GM23338 (cell line): Measurements from ENCODE around the gene BPIFB6.

ENCODE experiments used
- EZH2 ChIP-seq: fragments of 200-600 bp; sonication (generic); IDR thresholded peaks from one replicate; pipeline ENCODE4 v1.8.0; 2017; ENCODE audit warnings: antibody characterized with exemption, mild to moderate bottlenecking, low read depth; ENCODE audit not compliant: unreplicated experiment
- EZH2phosphoT487 ChIP-seq: fragments of 200-600 bp; sonication (generic); IDR thresholded peaks from one replicate; pipeline ENCODE4 v1.8.1; 2018; ENCODE audit warnings: antibody characterized with exemption; ENCODE audit not compliant: unreplicated experiment
- JUNB ChIP-seq: IDR thresholded peaks from one replicate; pipeline ENCODE4 v1.6.1; 2016; ENCODE audit warnings: antibody characterized with exemption; ENCODE audit not compliant: unreplicated experiment
- POLR2AphosphoS5 ChIP-seq: IDR thresholded peaks from 2 replicates; pipeline ENCODE4 v1.6.1; 2016; ENCODE audit warnings: antibody characterized with exemption, low read depth
- ZNF114 ChIP-seq: fragments of 250-450 bp; sonication (Bioruptor Pico); IDR thresholded peaks from 2 replicates; pipeline ENCODE4 v1.5.0; 2020; ENCODE audit warnings: mild to moderate bottlenecking, moderate library complexity
- TF ChIP-seq, protein P1 (sequence below), 2 experiments: fragments of 200-600 bp in 1 of 2; sonication (generic) in 1 of 2; conservative IDR thresholded peaks; 2 replicates each; pipeline versions ENCODE4 v1.5.1 to v1.6.1; 2016 to 2017; ENCODE audit warnings: antibody characterized with exemption in 2 of 2, low read depth in 2 of 2, mild to moderate bottlenecking in 2 of 2, moderate library complexity in 1 of 2
- TF ChIP-seq, protein P2 (sequence below): IDR thresholded peaks from 2 replicates; pipeline ENCODE4 v1.6.1; 2016; ENCODE audit warnings: antibody characterized with exemption
- TF ChIP-seq, protein P3 (sequence below): IDR thresholded peaks from one replicate; pipeline ENCODE4 v1.6.1; 2018; ENCODE audit warnings: antibody characterized with exemption; ENCODE audit not compliant: unreplicated experiment

DNA sequence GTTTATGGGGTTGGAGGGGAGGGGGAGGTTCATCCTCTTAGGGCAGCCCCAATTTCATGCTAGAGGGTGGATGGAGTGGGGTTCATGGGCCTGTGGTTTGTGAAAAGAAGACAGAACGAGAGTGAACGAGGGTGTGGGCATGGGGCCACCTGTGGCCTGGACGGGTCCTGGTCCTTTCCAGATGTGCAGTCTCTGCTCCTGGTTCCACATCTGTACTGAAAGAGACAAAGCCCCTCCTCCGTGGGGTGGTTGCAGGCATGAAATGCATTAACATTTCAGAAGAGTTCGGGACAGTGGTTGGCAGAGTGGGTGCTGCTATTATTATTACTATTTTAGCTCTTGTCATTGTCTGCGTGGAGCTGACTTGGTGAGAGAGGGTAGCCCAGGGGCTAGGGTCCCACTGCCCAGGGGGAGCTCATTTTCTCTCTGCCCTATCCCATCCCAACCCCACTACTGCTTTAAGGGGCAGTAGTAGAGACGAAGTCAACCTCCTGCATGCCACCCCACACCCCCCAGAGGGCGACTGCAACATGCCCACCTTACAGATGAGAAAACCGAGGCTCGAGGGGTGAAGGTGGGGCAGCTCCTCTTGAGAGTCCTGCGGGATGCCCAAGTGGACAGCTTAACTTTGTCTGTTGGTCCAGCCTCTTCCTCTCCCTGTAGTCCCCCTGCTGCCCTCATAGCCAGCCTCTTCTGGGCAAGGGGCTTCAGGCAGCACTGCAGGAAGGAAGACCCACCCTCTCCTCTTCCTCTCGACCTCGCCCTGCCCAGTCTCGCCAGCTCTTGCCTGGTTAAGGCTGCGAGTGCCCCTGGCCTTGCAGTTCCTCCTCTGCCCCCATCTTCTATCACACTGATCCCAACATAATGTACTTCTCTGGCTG lies 15.5 kb upstream of the BPIFB6 start:
- TF ChIP-seq, protein P1, sequence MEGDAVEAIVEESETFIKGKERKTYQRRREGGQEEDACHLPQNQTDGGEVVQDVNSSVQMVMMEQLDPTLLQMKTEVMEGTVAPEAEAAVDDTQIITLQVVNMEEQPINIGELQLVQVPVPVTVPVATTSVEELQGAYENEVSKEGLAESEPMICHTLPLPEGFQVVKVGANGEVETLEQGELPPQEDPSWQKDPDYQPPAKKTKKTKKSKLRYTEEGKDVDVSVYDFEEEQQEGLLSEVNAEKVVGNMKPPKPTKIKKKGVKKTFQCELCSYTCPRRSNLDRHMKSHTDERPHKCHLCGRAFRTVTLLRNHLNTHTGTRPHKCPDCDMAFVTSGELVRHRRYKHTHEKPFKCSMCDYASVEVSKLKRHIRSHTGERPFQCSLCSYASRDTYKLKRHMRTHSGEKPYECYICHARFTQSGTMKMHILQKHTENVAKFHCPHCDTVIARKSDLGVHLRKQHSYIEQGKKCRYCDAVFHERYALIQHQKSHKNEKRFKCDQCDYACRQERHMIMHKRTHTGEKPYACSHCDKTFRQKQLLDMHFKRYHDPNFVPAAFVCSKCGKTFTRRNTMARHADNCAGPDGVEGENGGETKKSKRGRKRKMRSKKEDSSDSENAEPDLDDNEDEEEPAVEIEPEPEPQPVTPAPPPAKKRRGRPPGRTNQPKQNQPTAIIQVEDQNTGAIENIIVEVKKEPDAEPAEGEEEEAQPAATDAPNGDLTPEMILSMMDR (conservative IDR thresholded peaks at IDR 0.05; ENCODE audit: low read depth in 2 of 2): no peak
- TF ChIP-seq POLR2AphosphoS5 (no peak), EZH2 (no peak), ZNF114 (CRISPR knock-in tag) (no peak), JUNB (no peak), EZH2phosphoT487 (no peak)
- TF ChIP-seq, protein P2, sequence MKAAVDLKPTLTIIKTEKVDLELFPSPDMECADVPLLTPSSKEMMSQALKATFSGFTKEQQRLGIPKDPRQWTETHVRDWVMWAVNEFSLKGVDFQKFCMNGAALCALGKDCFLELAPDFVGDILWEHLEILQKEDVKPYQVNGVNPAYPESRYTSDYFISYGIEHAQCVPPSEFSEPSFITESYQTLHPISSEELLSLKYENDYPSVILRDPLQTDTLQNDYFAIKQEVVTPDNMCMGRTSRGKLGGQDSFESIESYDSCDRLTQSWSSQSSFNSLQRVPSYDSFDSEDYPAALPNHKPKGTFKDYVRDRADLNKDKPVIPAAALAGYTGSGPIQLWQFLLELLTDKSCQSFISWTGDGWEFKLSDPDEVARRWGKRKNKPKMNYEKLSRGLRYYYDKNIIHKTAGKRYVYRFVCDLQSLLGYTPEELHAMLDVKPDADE: no peak
- TF ChIP-seq, protein P3, sequence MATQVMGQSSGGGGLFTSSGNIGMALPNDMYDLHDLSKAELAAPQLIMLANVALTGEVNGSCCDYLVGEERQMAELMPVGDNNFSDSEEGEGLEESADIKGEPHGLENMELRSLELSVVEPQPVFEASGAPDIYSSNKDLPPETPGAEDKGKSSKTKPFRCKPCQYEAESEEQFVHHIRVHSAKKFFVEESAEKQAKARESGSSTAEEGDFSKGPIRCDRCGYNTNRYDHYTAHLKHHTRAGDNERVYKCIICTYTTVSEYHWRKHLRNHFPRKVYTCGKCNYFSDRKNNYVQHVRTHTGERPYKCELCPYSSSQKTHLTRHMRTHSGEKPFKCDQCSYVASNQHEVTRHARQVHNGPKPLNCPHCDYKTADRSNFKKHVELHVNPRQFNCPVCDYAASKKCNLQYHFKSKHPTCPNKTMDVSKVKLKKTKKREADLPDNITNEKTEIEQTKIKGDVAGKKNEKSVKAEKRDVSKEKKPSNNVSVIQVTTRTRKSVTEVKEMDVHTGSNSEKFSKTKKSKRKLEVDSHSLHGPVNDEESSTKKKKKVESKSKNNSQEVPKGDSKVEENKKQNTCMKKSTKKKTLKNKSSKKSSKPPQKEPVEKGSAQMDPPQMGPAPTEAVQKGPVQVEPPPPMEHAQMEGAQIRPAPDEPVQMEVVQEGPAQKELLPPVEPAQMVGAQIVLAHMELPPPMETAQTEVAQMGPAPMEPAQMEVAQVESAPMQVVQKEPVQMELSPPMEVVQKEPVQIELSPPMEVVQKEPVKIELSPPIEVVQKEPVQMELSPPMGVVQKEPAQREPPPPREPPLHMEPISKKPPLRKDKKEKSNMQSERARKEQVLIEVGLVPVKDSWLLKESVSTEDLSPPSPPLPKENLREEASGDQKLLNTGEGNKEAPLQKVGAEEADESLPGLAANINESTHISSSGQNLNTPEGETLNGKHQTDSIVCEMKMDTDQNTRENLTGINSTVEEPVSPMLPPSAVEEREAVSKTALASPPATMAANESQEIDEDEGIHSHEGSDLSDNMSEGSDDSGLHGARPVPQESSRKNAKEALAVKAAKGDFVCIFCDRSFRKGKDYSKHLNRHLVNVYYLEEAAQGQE: no peak
